DND-41 (cell line): Measurements from ENCODE around the gene FAM222A.
A peak's percentile ranks its signal among the peaks of the same experiment; 100 is the strongest.

Experiments
- ATAC-seq: fragments of 200-7000 bp; cut with Tn5 transposase; 3 replicates; pipeline ENCODE4 v1.9.1; 2021; ENCODE audit warnings: low read depth; ENCODE audit not compliant: insufficient read depth
- DNase-seq: peaks from one replicate; pipeline ENCODE4 v3.0.0-alpha.2; 2020
- H2AFZ ChIP-seq: 2 replicates; pipeline ENCODE4 v1.6.0; 2012; ENCODE audit warnings: low read depth, low read length
- H3K27ac ChIP-seq: 2 replicates; pipeline ENCODE4 v1.5.1; 2012; ENCODE audit warnings: low read length, inconsistent platforms
- H3K27me3 ChIP-seq: fragments of 200-600 bp; sonication (generic); 2 replicates; pipeline ENCODE4 v1.6.0; 2012; ENCODE audit warnings: low read length, mild to moderate bottlenecking, inconsistent platforms; ENCODE audit not compliant: insufficient read depth, poor library complexity
- H3K36me3 ChIP-seq: 2 replicates; pipeline ENCODE4 v1.5.1; 2012; ENCODE audit warnings: low read length, inconsistent platforms; ENCODE audit not compliant: insufficient read depth
- H3K4me1 ChIP-seq: 2 replicates; pipeline ENCODE4 v1.5.1; 2012; ENCODE audit warnings: mild to moderate bottlenecking, low read length; ENCODE audit not compliant: insufficient read depth
- H3K4me2 ChIP-seq: 2 replicates; pipeline ENCODE4 v1.6.0; 2012; ENCODE audit warnings: mild to moderate bottlenecking, moderate library complexity, low read length, inconsistent platforms; ENCODE audit not compliant: insufficient read depth
- H3K4me3 ChIP-seq, 2 experiments: fragments of 200-600 bp in 1 of 2; shearing (Covaris generic) in 1 of 2; 2 replicates each; pipeline ENCODE4 v1.5.1; 2012 to 2016; ENCODE audit warnings: inconsistent platforms in 2 of 2, low read length in 2 of 2, mild to moderate bottlenecking in 2 of 2, low read depth in 1 of 2, moderate library complexity in 1 of 2
- H3K79me2 ChIP-seq: 2 replicates; pipeline ENCODE4 v1.6.0; 2012; ENCODE audit warnings: low read length, inconsistent platforms; ENCODE audit not compliant: insufficient read depth
- H3K9ac ChIP-seq: 2 replicates; pipeline ENCODE4 v1.6.0; 2012; ENCODE audit warnings: low read depth, mild to moderate bottlenecking, inconsistent platforms, low read length, moderate library complexity
- H3K9me3 ChIP-seq: 2 replicates; pipeline ENCODE4 v1.5.1; 2012; ENCODE audit warnings: low read length, moderate library complexity, mild to moderate bottlenecking, inconsistent platforms; ENCODE audit not compliant: insufficient read depth, severe bottlenecking
- H4K20me1 ChIP-seq: 2 replicates; pipeline ENCODE4 v1.6.0; 2012; ENCODE audit warnings: low read length; ENCODE audit not compliant: insufficient read depth
- EZH2 ChIP-seq: IDR thresholded peaks from 3 replicates; pipeline ENCODE4 v1.6.1; 2012; ENCODE audit warnings: borderline replicate concordance, low read depth, mild to moderate bottlenecking, moderate library complexity, low read length, inconsistent platforms; ENCODE audit not compliant: severe bottlenecking
- TF ChIP-seq, protein P1 (sequence below): IDR thresholded peaks from 2 replicates; pipeline ENCODE4 v1.5.1; 2012; ENCODE audit warnings: borderline replicate concordance, low read length, moderate library complexity, mild to moderate bottlenecking; ENCODE audit not compliant: poor library complexity, severe bottlenecking; ENCODE audit errors: extremely low read depth

FAM222A gene

DNA sequence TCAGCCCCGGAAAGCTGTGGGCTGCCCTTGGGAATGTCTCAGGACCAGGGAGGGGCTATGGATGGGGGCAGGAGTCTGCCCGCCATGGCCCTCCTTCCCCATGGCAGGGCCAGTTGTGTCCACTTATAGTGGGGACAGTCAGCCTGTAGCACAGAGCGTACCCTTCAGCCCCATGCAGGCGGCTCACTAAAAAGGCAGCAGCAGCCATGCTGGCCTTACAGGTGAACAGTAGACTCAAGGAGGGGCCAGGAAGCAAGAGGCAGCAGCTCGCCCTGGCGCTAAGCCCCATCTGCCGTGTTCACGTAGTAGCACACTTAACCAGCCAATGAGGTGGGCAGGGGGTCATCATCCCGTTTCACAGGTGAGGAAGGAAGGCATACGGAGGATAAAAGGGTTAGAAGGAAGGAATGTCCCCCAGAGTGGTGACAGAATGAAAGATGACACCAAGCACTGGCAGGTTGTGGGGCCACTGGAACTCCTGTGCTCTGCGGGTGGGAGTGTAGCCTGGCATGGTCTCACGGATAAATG lies 52.7 kb downstream of the FAM222A start:
- ATAC-seq, result no peak

GRCh38 chr12:109767456-109767855 lies 53.8 kb downstream of the FAM222A start:
- Histone ChIP-seq H3K9me3 (no peaks in the 10 kb centered on the region), H3K27ac (no peak overlapping the region), H2AFZ (no peak overlapping the region), H3K9ac (no peak overlapping the region), H4K20me1 (no peaks in the 10 kb centered on the region), H3K36me3 (no peaks in the 10 kb centered on the region), H3K4me2 (no peak overlapping the region), H3K27me3 (no peaks in the 10 kb centered on the region), H3K4me3 (no peak overlapping the region), H3K79me2 (no peaks in the 10 kb centered on the region), H3K4me1 (no peaks in the 10 kb centered on the region)
- DNase-seq, result no peak
- TF ChIP-seq EZH2, result no peak
- TF ChIP-seq, protein P1, sequence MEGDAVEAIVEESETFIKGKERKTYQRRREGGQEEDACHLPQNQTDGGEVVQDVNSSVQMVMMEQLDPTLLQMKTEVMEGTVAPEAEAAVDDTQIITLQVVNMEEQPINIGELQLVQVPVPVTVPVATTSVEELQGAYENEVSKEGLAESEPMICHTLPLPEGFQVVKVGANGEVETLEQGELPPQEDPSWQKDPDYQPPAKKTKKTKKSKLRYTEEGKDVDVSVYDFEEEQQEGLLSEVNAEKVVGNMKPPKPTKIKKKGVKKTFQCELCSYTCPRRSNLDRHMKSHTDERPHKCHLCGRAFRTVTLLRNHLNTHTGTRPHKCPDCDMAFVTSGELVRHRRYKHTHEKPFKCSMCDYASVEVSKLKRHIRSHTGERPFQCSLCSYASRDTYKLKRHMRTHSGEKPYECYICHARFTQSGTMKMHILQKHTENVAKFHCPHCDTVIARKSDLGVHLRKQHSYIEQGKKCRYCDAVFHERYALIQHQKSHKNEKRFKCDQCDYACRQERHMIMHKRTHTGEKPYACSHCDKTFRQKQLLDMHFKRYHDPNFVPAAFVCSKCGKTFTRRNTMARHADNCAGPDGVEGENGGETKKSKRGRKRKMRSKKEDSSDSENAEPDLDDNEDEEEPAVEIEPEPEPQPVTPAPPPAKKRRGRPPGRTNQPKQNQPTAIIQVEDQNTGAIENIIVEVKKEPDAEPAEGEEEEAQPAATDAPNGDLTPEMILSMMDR, result no peak
- ATAC-seq, result peak; percentile 56

More for the DNA sequence above, 52.7 kb downstream of the FAM222A start:
- Histone ChIP-seq H3K27me3 (no peaks in the 10 kb centered on the region), H3K36me3 (no peaks in the 10 kb centered on the region), H3K9ac (no peak overlapping the region), H3K4me3 (no peak overlapping the region), H3K4me2 (no peak overlapping the region), H3K79me2 (no peaks in the 10 kb centered on the region), H3K9me3 (no peaks in the 10 kb centered on the region), H3K4me1 (no peaks in the 10 kb centered on the region), H2AFZ (no peak overlapping the region), H4K20me1 (no peaks in the 10 kb centered on the region), H3K27ac (no peak overlapping the region)
- TF ChIP-seq, protein P1, result no peak
- no peak for TF ChIP-seq EZH2
- DNase-seq, result no peak

- no peaks in the 10 kb centered on the region for H3K79me2 ChIP-seq
- no peak overlapping the region for H3K27ac ChIP-seq
- no peak for DNase-seq
- H3K9ac ChIP-seq, result no peak overlapping the region
- no peak overlapping the region for H2AFZ ChIP-seq
- no peak overlapping the region for H3K4me2 ChIP-seq
- H4K20me1 ChIP-seq, result no peaks in the 10 kb centered on the region
- no peak for ATAC-seq
- H3K4me1 ChIP-seq, result no peaks in the 10 kb centered on the region
- TF ChIP-seq, protein P1, result no peak
- no peak for TF ChIP-seq EZH2
- H3K4me3 ChIP-seq, result no peak overlapping the region
- H3K36me3 ChIP-seq, result no peaks in the 10 kb centered on the region
- no peaks in the 10 kb centered on the region for H3K9me3 ChIP-seq
- no peaks in the 10 kb centered on the region for H3K27me3 ChIP-seq
Measured at GRCh38 chr12:109767991-109768900, 54.6 kb downstream of the FAM222A start.
